Hematopoietic multipotent progenitor cell treated with erythropoietin and hydrocortisone succinate and interleukin-3 and kit ligand, for 4 days (in vitro differentiated cells): Measurements from ENCODE around the gene FAM219A.
A peak's percentile ranks its signal among the peaks of the same experiment; 100 is the strongest.
"Not testable (repeated sequence)": the region's sequence is repeated elsewhere in the genome, so short reads cannot be mapped to it uniquely, and the experiment has no call there.

ENCODE experiments used
- DNase-seq: peaks from one replicate; pipeline ENCODE4 v3.0.0-alpha.2; 2015

Gene FAM219A

DNA sequence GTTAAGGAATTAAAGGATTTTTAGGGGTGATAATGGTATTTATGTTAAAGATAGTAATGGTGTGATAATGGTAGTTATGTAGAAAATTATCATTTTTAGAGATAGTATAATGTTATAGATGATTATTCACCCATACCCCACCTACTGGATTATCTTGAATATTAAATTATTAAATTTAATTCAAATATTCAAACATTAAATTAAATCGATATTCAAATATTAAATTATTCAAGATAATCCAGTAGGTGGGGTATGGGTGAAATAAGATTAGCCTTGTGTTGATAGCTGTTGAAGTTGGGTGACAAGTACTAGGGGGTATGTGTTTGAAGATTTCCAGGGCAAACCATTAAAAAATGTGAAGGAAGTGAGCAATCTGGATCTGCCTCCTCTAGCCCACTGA lies 15.6 kb downstream of the FAM219A start:
- no peak for DNase-seq

DNA sequence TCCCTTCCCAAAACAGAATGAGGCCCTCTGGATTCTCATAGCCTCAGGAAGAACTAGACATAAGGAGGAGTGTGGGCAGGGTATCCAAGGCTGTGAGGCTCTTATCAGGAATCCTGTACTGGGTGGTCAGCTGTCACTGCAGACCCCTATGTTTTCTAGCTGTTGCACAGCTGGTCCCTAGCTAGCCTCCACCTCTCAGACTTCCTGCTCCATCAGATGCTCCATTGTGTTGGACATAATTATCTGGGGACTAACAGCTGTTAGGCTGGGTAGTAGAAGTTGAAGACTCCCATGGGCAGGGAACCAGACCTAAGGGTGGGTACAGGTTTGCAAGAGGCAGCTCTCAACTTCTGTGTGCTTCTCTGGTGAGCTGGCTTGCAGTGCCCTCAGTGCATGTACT lies 18.4 kb downstream of the FAM219A start:
- DNase-seq: no peak

- not testable (repeated sequence) for DNase-seq
Measured at GRCh38 chr9:34438465-34438864, 19.9 kb downstream of the FAM219A start.

DNA sequence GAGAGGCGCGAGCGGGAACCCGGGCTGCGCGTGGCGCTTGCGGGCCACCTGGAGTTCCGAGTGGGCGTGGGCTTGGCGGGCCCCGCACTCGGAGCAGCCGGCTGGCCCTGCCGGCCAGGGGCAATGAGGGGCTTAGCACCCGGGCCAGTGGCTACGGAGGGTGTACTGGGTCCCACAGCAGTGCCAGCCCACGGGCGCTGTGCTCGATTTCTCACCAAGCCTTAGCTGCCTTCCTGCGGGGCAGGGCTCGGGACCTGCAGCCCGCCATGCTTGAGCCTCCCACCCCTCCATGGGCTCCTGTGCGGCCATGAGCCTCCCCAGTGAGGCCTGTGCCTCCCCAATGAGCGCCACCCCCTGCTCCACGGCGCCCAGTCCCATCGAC lies 20.5 kb downstream of the FAM219A start:
- not testable (repeated sequence) for DNase-seq

GRCh38 chr9:34437006-34437925 lies 21.1 kb downstream of the FAM219A start:
- DNase-seq: peak; percentile 87

GRCh38 chr9:34431667-34432066 lies 26.7 kb downstream of the FAM219A start:
- peak; percentile 30 for DNase-seq

DNA sequence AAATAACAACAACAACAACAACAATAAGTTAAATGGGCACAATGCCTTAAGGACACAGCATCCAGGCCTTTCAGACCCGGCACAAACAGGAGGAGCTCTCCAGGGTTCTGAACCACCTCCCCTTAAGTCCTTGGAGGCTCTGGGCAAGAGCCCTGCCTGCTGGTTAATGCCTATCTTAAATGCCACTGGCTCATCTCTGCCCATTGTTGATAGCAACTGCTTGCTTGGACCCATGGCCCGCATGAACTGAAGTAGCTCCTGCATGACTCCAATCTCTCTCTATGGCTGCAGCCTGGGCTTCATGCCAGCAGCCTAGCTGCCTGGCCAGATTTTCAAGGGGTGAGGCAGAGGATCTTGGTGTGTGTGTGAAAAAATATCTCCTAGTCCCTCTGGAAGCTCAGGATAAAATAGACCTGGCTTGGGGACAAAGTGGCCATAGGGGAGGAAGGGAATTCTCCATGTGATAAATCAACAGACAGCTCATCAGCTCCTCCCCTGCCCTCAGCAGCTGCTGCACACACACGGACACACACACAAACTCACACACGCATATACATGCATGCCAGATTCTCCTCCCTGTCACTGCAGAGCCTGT lies 27.4 kb downstream of the FAM219A start:
- peak; percentile 89 for DNase-seq

DNA sequence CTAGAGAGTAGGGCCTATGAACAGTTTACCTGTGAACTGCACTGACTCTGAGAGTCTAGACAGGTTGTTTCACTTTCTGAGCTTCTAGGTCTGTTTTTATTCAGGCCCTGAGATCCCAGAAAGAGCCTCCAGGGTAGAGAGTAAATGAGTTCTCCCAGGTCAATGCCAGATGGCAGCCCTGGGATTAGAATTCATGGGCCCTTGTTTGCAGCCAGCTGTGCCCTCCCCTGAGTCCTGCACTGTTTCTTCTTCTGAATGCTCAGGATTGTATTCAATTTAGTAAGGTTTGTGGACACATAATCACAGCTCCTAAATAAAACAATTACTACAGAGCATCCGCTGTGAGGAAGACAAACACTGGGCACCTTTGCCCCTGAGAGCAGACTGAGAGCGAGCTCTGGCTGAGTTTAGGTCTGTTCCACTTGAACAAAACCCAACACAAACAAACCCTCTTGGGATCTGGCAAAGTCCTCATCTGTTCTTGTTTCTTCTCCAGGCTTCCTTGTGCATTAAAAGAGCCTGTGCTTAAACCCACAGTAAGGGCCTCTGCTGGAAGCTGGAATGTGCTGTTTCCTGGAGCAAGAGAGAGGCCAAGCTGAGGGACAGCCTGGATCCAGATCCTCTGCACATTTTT lies 29.9 kb downstream of the FAM219A start:
- no peak for DNase-seq

GRCh38 chr9:34426347-34427074 lies 31.9 kb downstream of the FAM219A start:
- DNase-seq: no peak

DNA sequence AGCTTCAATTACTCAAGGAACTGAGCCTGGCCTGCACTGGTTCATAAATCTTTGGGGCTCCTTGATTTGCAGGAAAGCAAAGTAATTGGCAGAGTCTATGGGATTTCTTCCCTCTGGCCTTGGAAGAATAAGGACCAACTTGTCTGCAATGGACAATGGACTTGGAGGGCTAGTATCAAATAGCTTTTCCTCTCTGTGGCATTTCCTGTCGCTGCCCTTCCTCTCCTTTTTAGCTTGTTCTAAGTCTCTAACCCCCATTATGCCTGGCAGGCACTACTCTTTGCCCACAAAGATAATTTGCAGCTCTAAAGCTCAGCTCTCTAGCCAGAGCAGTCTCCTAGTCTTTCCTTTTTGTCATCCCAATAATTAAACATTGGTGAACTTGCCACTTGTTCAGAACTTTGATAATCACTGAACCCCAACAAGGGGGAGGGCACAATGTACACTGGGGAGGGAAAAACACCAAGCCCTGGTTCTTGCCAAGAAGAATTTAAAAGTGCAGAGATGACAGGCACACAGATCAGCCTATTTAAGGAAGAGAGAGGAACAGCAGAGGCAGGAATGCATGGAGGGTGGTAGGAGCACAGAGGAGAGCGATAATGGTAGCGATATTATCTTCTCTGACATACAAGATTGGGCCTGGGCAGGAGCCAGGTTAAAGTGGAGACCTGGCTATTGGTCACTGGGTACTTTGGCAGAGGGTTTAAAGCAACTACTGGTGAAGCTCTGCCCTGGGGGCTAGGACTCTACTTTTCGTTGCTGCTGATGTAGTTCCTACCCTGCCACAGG lies 38.5 kb downstream of the FAM219A start:
- no peak for DNase-seq

GRCh38 chr9:34417734-34418133 lies 40.6 kb downstream of the FAM219A start:
- no peak for DNase-seq

DNA sequence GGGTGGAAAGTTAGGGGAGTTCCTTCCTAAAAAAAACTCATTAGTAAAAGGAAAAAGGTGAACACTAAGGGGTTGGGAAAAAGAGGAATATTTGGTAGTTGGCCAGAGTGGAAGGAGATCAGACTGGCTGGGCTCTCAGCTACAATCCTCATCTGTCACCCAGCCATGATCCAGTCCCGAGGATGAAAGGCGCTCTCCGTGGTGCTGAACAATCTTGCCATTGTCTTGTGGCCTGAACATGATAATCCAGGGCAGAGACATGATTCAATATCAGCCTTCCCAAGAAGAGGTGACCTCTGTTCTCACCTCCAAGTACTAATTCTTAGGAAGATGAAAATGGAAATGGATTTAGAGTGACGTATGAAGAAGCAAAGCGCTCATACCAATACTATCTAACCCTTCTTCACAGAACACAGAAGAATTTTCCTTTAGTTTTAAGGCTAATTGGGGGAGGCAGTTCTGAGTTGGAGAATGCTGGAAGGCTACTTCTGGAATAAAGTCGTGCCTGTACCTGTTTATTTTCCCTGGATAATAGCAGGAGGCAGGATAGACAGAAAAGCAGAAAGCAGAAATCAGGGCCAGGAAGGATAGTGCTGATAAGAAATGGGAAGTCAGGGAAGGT lies 45.0 kb downstream of the FAM219A start:
- peak; percentile 81 for DNase-seq

DNA sequence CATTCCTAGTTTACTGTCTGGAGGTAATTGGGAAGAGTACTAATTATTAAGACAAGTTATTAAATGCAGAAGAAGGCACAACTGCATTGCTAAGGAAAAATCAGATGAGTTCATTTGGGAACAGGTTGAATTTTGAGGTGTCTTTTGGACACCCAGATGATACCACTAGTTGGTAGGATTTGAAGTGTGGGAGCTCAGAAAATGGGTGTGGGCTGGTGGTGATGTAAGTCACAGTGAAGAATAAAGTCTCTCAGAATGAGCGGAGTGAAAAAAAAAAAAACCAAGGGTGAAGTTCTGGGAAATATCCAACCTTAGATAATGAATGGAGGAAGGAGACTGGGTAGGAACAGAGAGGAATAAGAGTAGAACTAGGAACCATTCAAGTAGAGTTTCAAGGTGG lies 46.0 kb downstream of the FAM219A start:
- no peak for DNase-seq

- no peak for DNase-seq
Measured at GRCh38 chr9:34409154-34409553, 49.2 kb downstream of the FAM219A start.

GRCh38 chr9:34408173-34408572 lies 50.2 kb downstream of the FAM219A start:
- DNase-seq: no peak

- no peak for DNase-seq
Measured at GRCh38 chr9:34406219-34406618, 52.2 kb downstream of the FAM219A start.

DNA sequence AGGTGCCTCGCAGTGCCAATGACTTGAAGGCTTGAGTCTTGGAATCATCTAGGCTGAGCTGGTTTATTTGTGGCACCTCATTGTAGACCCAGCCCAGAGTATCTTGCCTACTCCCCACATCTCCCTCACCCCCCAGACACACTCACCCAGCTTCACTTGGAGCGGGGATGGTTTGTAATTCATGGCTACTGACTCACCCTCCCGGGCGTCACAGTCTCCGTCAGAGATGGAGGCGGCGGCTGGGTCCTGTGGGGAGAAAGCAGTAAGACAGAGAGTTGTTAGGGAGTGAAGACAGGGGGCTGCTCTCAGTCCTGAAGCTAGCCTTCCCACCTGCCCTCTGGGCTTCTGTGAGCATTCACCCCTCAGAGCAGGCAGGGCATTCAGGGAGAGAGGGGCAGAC lies 52.7 kb downstream of the FAM219A start:
- DNase-seq: no peak

- DNase-seq: peak; percentile 70
Measured at GRCh38 chr9:34403554-34404380, 54.6 kb downstream of the FAM219A start.

GRCh38 chr9:34400686-34401602 lies 57.4 kb downstream of the FAM219A start:
- peak; percentile 10 for DNase-seq

DNA sequence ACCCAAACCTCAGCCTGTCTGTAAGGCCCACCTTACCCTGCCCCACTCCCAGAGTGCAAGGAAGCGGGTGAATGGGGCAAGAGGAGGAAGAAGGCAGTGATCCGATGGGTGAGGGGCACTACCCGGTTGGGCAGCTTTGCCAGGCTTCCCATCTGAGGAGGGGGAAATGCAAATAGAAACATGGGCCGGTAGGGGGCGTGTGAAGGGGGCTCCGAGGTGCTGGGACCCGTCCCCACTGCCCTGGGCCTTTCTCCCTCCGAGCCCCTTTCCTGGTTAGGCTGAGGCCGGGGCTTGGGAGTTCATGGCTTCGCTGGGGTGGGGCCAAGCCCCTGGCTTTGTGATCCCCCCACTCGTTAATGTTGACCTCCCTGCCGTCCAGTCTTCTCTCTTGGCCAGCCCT lies 58.1 kb downstream of the FAM219A start:
- no peak for DNase-seq
